ENCODE data around the gene RTRAF. TPM values are rescaled to one million over a fixed set of nuclear protein-coding genes. Genes with fewer than 3 reads are reported as not detected.

Gene RTRAF
- total and polyA plus RNA-seq, 10 of the 15 experiments (the other 5 are each of a cell fraction or from before 2014, with no cell fraction given) = 248 to 540 (median 368) TPM

- no peak for TF ChIP-seq WRNIP1 (IDR thresholded peaks at IDR 0.05; ENCODE audit: borderline replicate concordance, low read depth, low read length)
- TF ChIP-seq BCL11A (IDR thresholded peaks at IDR 0.05; ENCODE audit: low read depth, low read length) = no peak
- no peak for TF ChIP-seq CBFB (IDR thresholded peaks at IDR 0.05; ENCODE audit: low read depth)
Observed at GRCh38 chr14:52018970-52019369, 29.6 kb downstream of the RTRAF start (continued).

DNA sequence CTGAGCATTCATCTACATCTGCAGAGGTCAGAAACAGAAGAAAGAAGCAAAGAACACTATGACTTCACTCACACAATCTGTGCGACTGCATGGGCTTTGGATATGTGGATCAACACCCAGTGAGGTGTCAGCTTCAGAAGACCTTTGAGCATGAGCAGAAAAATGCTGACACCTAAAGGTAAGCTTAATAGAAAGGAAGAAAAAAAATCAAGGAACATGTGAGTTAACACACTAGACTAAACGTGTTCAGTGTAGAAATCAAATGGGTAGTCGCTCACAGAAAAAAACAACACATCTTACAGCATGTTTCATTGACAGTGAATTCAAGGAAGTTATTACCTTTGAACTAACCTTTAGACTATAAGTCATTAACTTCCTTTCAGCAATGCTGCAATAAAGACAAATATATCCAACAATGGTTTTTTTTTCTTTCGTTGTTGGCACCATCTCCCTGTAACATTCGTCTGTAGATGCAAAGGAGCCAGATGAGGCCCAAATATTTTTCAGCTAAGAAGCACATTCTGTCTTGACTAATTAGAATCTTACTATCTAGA lies 30.9 kb downstream of the RTRAF start:
- TF ChIP-seq TAF1 (IDR thresholded peaks at IDR 0.05; ENCODE audit: borderline replicate concordance, low read depth, low read length) (no peak), YBX1 (IDR thresholded peaks at IDR 0.05) (no peak), ZBED1 (IDR thresholded peaks at IDR 0.05; ENCODE audit: borderline replicate concordance) (no peak), MXI1 (IDR thresholded peaks at IDR 0.05; ENCODE audit: low read depth, low read length) (no peak), ESRRA (IDR thresholded peaks at IDR 0.05; ENCODE audit: low read length) (no peak), BMI1 (IDR thresholded peaks at IDR 0.05; ENCODE audit: borderline replicate concordance) (no peak), IKZF1 (conservative IDR thresholded peaks at IDR 0.05) (no peak), ZNF592 (IDR thresholded peaks at IDR 0.05) (no peak)
- TF ChIP-seq, protein P1, sequence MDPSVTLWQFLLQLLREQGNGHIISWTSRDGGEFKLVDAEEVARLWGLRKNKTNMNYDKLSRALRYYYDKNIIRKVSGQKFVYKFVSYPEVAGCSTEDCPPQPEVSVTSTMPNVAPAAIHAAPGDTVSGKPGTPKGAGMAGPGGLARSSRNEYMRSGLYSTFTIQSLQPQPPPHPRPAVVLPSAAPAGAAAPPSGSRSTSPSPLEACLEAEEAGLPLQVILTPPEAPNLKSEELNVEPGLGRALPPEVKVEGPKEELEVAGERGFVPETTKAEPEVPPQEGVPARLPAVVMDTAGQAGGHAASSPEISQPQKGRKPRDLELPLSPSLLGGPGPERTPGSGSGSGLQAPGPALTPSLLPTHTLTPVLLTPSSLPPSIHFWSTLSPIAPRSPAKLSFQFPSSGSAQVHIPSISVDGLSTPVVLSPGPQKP (IDR thresholded peaks at IDR 0.05; ENCODE audit: low read depth, low read length) = no peak
- TF ChIP-seq, protein P2, sequence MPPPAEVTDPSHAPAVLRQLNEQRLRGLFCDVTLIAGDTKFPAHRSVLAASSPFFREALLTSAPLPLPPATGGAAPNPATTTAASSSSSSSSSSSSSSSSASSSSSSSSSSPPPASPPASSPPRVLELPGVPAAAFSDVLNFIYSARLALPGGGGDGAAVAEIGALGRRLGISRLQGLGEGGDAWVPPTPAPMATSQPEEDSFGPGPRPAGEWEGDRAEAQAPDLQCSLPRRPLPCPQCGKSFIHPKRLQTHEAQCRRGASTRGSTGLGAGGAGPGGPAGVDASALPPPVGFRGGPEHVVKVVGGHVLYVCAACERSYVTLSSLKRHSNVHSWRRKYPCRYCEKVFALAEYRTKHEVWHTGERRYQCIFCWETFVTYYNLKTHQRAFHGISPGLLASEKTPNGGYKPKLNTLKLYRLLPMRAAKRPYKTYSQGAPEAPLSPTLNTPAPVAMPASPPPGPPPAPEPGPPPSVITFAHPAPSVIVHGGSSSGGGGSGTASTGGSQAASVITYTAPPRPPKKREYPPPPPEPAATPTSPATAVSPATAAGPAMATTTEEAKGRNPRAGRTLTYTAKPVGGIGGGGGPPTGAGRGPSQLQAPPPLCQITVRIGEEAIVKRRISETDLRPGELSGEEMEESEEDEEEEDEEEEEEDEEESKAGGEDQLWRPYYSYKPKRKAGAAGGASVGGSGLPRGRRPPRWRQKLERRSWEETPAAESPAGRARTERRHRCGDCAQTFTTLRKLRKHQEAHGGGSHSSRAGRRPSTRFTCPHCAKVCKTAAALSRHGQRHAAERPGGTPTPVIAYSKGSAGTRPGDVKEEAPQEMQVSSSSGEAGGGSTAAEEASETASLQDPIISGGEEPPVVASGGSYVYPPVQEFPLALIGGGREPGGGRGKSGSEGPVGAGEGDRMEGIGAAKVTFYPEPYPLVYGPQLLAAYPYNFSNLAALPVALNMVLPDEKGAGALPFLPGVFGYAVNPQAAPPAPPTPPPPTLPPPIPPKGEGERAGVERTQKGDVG (CRISPR knock-in tag; IDR thresholded peaks at IDR 0.05) = no peak
- H3K4me1 ChIP-seq (ENCODE audit: control insufficient read depth, insufficient read depth, low read length) = peaks cover 12% of the 10 kb centered on the region
- no peaks in the 10 kb centered on the region for H3K27me3 ChIP-seq (replicated peaks in 1 of 2; ENCODE audit: control insufficient read depth in 2 of 2, insufficient read depth in 2 of 2, low read length in 1 of 2)
- BruUV-seq (replicated peaks) = no TSS peak
- no peaks in the 10 kb centered on the region for H3K36me3 ChIP-seq (ENCODE audit: control insufficient read depth in 2 of 2, insufficient read depth in 2 of 2, low read length in 1 of 2)
- SMC1A ChIA-PET (ENCODE audit: uncharacterized antibody, unreplicated experiment) = interaction anchor here (0.6 kb wide), 1 partner anchor 50 kb away, joined by 3 read pairs; no protein-coding TSS in a partner anchor
- CTCF ChIA-PET = interaction anchor here (1.0 to 3.2 kb wide), 5 partner anchors 12 to 28 kb away, joined by 3 to 12 read pairs (median 3); no protein-coding TSS in a partner anchor
- ATAC-seq (no peak), FAIRE-seq (no peak), DNase-seq (ENCODE audit: low read depth, low spot score) (no peak)
- 93% methylated on average over 5 of the region's 5 CpGs for WGBS (ENCODE audit: insufficient coverage, insufficient replicate concordance, low lambda C conversion rate, missing lambda C conversion rate)
- RAD21 ChIA-PET (ENCODE audit: unreplicated experiment) = interaction anchor here (2.3 kb wide), 1 partner anchor 24 kb away, joined by 6 read pairs; no protein-coding TSS in a partner anchor
- H3K4me3 ChIP-seq = no peak overlapping the region
- no peaks in the 10 kb centered on the region; the same call in 2 of the 3 replicates for H3K9me3 ChIP-seq (replicated peaks; ENCODE audit: control insufficient read depth, insufficient read depth, low read length)
- no peaks in the 10 kb centered on the region for H4K20me1 ChIP-seq (ENCODE audit: control insufficient read depth, insufficient read depth)
- H2AFZ ChIP-seq (ENCODE audit: control insufficient read depth, low read depth, low read length) = no peak overlapping the region
- H3K4me2 ChIP-seq (ENCODE audit: control insufficient read depth, insufficient read depth) = no peak overlapping the region
- POLR2A ChIA-PET = no interaction called here
- H3K9ac ChIP-seq (ENCODE audit: control insufficient read depth, insufficient read depth, low read length) = no peak overlapping the region
- no peaks in the 10 kb centered on the region for H3K79me2 ChIP-seq (ENCODE audit: control insufficient read depth, insufficient read depth, low read length)
- in situ Hi-C loops (cut with MboI) = no loop called here
- no peak overlapping the region for H3K27ac ChIP-seq (ENCODE audit: control insufficient read depth, insufficient read depth)
- intact Hi-C loops (cut with micrococcal nuclease; ENCODE audit: unreplicated experiment) = no loop called here
